Measurements from ENCODE around the gene MOBP.

The MOBP gene

DNA sequence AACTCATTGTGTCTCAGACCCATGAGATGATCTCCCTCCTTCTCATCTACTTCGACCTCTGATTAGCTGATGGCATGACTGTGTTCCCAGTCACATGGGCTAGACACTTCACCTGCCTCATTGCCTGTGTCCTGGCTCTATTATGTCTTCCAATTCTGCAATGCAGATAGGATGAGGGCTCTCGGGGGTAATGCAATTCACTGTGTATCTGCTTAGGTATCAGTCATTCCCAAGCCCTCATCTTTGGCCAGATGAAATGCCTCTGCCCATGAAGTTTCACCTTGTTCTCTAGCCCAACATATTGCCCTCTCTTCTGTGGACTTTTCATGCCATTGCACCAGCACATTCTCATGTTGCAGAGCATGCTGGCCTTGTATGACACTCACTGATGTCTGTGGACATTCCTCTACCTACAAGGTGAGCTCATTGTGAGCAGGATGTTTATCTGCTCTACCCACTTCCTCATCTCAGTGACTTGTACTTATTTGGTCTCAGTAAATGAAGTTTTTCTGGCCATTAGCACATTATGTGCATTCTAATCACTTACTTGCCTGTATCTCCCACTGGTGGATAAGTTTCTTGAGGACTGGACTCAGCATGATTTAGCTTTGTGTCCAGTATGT lies 32.3 kb downstream of the MOBP start:
- DNase-seq: no peak

DNA sequence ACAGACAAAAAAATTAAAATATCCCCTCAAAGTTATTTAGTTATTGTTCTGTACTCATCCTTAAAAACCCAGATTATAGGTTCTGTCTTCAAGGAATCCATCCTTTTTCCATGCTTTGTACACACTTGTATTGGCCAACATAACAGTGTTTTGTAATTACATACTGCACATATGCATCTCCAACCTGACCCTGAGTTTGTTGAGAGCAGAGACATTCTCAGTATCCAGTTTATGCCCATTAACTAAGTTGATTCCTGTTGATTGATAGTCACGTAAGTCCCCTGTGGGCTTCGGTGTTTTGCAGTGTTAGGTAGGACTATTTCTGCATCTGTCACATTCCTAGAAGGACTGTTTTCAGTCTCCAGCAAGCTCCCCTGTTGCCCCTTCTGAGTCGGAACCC lies 33.6 kb downstream of the MOBP start:
- no peak for DNase-seq

DNA sequence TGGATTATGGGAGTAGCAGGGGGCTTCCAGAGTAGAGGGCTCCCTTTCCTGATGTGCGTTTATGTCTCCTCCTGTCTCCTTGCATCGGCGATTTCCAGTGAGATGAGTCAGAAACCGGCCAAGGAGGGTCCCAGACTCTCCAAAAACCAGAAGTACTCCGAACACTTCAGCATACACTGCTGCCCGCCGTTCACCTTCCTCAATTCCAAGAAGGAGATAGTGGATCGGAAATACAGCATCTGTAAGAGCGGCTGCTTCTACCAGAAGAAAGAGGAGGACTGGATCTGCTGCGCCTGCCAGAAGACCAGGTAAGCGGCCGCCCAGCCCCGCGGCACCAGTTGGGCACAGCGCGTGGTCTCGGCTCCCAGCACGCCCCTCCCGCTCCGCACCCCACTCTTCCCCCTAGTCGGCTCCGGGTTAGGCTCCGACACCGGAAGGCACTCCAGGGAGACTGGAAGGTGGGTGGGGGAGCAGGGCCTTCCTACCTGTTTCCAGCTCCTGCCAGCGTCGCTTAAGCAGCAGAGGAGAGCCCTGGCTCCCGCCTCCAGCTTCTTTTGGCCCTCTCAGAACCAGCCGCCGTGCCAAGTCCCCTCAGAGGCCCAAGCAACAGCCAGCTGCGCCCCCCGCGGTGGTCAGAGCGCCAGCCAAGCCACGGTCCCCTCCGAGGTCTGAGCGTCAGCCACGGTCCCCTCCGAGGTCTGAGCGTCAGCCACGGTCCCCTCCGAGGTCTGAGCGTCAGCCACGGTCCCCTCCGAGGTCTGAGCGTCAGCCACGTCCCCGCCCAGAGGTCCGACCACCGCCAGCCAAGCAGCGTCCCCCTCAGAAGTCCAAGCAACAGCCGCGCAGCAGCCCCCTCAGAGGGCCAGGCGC lies 34.7 kb downstream of the MOBP start:
- DNase-seq: no peak

DNA sequence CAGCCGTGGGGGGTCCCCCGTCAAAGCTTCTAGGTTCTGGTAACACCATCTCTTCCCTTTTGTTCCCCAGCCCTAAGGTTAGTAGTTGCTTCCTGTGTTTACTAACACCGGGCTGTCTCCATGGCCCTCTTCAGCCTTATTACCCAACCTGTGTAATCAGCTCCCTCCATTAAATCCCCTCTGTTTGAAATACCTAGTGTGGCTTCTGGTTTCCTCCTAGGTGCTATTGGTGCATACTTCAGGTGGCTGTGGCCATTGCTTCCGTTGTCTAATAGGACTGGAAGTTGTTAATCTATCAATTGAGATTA lies 35.3 kb downstream of the MOBP start:
- DNase-seq: no peak

DNA sequence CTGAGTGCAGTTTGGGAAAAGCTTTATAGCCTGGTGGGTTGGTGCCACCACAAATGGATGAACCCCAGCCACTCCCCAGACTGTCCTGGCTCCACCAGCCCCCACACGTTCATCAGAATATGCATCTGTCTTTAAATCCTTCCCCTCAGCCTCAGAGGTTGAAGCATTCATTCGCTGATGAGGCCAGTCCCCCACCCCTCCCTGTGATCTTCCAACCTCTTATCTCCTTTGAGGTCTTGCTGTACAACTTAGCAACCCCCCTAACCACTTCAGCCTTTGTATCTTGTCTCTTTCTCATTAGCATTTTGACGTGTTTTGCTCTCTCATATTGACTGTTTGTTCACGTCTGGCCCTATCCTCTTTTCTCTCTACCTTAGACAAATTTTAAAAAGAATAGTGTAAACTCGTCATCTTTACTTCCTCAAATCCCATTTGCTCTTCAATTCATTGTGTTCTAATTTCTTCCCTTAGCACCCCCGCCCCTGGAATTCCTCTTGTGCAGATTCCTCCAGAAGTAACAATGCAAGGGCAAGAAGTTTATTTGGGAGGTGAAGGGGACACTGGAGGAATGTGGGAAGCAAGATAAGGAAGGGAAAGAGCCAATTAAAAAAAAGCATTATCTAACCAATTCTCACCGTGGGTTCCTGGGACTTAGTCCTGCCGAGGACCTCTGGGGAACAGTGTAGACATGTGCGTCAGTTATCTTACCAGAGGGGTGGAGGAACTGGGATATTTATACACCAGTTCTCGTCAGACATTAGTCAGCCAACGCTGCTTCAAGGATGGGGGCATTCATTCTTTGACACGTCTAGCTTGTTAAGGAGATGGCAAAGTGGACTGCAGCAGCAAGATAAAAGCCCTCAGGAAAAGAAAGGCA lies 38.6 kb downstream of the MOBP start:
- DNase-seq: no peak

DNA sequence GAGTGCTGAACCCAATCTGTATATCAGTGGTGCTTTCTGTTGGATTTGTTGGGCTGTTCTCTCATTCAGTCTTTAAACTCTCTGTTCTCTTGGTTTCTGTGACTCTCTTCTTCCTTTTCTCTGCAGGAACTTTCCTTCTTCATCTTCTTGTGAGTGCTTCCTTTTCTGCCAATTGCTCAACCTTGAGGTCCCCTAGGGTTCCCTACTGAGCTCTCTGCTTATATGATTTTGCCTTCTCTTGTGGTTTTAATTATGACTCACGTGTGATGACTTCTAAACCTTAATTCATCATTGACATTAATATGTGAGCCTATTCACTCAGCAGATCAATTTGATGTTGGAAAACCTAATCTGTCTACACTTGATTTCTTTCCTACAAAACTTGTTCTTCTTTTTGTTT lies 39.4 kb downstream of the MOBP start:
- DNase-seq: no peak

DNA sequence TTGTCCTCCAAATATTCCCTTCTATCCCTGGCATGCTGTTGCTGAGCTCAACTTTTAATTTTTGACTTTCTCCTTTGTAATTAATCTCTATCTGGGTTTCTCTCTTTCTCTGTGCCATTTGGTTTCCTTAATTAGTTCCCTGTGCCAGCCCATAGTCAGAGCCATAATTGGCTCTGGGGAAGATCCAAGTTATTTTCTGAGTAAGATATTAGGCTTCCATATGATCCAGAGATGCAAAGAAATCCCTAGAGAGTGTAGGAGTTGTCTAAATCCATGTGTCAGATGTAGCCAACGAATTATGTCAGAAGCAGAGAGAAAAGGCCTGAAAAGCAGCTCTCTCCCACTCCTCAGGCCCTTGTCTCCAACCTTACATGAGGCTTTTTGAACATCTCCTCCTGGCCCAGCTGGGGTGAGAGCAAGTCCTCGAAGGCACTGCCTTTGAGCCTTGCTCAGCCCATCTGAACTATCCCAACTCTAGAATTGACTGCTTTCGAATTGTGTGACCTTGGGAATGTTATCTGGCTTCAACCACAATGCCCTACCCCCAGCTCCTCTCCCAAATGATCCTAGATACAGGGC lies 46.4 kb downstream of the MOBP start:
- DNase-seq: no peak

DNA sequence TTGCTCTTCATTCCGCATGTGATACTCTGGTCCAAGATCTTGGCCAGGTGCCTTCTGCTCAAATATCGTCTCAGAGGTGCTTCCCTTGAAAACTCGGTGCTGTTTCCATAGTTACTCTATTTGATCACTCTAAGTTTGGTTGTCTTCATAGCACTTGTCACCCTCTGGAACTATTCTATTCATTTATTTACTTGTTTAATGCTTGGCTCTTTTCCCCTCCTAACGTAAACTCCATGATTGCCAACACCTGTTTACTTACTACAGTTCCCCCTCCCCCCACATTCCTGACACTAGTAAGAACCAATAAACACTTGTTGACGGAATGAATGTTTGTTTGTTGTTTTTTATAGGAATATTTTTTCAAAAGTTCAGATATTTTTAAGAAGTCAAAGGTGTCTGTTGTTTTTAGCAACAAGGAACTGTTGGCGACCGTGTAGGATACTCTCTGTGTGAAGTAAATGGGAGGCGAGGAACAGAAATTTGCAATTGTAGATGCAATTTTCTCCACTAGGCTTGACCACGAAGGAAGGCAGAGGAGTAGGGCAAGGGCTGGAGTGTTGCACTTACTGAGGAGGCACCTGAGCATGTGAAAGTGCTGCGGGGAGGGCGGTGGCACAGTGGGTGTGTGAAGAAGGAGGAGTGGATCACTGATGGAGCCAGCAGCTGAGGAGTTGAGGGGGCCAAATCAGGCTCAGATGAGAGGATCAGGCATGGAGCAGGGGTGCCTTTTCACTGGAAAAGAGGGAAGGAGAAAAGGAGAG lies 48.4 kb downstream of the MOBP start:
- DNase-seq: no peak

DNA sequence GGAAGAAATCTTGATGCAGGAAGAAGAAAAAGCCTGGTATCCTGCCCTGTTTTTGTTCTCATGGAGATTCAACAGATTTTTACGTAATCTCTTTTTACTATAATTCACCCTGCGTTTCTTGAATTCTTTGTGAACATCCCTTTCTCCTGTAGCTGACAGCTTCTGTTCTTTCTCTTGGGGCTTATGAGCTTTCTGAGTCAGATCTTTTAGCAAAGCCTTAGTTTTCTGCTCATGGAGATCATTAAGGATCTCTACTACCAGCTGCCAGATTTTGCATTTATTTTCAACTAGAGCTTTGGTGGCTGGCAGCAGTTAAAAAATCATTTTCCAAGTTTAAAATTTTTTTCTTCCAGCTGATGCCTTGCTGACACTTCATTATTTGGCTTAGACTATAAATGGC lies 51.6 kb downstream of the MOBP start:
- DNase-seq: no peak

DNA sequence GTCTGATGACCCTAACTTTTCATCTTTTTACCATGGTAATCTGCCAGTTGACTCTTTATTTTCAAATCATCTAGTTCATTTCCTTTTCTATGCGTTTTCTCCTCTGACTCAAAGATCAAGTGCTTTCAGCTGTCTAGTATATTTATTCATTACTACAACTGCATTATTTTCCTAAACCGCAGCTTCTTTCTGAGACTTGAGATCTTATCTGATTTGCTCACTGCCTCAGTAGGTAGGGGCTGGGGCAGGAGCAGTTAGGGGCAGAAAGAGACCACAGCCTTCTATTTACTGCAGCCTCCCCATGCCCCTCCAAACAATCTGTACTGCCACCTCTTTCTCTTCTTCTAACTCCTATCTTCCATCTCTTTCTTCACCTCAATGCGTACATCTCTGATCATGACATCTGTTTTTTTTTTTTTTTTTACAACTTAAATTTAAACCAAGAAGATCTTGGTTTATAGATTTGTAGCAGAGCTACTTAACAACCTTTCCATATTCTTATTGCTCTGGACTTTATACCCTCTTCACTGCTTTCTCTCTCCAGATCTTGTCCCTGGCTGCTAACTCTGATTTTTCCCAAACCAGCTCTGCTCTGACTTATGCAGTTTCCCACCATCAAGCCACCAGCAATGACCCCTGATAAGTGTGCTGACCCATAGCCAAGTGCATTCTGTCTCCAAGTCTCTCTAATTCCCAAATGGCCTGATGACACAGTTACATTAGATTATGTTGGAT lies 52.2 kb downstream of the MOBP start:
- no peak for DNase-seq

DNA sequence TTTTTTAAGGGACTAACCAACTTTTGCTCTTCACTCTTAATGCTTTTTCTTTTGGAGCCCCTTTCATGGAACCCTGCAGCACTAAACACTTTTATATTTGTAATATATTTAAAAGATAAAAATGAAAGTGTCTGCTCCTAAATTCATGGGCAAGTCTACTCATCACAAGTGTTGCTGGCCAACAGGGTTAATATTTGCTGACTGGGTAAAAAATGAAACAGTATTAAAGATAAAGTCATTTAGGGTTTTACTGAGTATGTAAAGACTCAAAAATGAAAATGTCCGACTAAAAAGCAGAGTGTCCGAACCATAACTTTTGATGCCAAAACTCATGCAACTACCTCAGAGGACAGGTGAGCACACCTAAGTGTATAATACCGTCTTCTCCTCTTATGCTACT lies 54.0 kb downstream of the MOBP start:
- no peak for DNase-seq

DNA sequence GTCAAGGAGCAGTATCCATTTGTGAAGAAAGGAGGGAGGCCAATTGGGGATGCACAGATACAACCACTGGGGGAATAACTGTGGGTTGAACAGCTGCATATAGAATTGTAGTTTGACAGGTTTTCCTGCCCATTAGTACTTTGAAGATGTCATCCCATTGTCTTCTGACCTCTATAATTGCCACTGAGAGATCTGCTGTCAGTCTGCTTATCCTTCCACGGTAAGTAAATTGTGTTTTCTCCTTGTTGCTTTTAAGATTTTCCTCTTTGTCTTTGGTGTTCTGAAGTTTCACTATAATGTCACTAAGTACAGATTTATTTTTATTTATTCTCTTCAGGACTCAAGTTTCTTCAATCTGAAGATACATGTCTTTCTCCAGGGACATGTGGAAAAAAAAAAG lies 56.6 kb downstream of the MOBP start:
- no peak for DNase-seq

DNA sequence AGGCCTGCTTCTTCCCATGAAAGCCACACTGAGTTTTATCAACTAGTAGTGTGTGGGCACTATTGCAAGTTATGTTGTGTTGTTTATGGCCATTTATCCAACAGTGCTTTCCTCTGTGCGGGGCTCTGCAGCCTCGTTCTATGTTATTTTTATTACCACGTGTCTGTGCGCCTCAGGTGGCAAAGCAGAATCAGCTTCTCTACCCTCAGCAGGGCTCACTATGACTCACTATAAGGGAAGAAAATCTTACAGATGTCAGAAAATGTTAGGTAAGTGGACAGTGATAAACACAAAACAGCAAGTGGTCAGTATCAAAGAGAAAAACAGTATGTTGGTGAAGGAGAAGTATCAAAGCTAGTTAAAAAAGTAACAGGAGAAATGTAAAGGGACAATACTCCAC lies 61.4 kb downstream of the MOBP start:
- DNase-seq: no peak

DNA sequence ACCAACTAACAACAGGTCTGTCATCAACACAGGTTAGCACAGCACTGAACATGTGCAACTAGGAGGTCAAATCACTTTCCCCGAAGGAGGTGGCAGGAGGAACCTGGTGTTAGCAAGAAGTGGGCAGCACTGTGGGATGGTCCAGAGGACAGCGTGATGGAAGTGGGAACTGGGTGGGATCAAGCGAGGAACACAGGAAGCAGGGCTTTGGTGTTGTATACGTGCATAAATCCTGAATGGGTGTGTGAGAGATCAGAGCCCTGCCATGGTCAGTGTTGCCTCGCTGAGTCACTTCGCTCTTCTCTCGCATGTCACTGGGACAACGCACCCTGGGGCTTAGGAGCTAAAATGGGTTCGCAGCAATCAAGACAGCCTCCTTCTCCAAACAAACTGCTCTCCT lies 62.1 kb downstream of the MOBP start:
- DNase-seq: no peak

DNA sequence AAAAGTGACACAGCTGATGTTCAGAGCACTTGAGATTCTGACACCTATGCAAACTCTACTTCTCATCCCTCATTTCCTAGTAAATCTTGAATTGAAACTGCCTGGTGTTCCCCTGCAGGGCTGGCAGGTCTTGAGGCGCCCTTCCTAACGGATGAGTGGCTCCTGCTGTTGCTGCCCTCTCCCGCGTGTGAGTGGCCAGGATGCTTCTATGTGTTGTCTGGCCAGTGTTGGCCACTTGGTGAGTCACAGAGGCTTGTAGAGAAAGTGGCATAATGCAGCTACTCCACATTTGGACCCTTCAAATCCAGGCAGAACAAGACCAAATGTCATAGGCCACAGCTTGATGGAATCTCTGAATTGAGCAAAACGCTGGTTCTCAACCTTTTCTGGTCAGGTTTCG lies 63.6 kb downstream of the MOBP start:
- DNase-seq: no peak

DNA sequence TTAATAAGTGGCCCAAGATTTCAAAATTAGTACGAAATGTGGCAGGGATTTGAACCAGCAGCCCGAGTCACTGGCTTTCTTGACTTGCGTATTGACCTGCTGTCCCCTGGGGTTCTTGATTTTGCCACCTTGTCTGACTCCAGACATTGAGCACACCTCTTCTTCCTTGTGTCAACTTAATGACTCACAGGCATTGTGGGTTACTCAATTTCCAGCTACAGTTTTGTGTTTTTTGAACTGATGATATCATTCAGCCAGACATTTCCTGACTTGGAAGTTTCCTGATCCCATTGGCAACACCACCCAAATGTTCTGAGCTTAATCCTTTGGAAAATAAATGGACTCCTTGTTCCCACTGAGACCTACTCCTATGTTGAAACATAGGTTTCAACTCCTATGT lies 64.2 kb downstream of the MOBP start:
- DNase-seq: no peak

DNA sequence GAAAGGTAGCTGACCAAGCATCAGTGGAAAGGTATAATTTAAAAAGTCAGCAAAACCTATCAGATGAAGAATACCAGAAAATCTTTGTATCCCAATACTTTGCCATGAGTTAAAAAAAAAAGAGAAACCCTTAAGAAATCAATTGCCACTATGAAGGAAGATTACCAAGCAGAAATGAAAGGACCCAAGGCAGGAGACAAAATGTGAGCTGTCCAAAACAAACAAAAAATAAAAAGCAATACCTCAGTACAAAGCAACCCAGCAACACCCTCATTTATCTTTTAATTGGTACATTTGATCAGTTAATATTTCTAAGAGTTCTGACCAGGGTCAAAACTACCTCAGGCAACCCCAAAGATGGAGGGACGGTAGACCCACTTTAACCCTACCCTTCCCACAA lies 65.3 kb downstream of the MOBP start:
- no peak for DNase-seq

DNA sequence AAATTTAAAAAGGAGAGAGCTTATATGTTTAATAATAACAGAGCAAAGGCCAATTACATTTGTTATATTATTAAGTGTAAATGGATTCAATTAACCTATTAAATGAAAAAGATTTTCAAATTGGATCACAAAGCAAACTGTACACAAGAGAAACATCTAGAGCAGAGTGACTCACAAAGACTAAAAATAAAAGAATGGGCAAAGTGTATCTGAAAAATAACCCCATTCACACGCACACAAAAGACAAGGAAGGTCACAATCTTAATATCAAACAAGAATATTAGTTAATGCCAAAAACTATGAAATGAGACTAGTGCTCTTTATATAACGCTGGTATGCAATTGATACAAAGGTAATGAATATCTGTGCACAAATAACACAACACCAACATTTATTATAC lies 65.7 kb downstream of the MOBP start:
- DNase-seq: no peak

DNA sequence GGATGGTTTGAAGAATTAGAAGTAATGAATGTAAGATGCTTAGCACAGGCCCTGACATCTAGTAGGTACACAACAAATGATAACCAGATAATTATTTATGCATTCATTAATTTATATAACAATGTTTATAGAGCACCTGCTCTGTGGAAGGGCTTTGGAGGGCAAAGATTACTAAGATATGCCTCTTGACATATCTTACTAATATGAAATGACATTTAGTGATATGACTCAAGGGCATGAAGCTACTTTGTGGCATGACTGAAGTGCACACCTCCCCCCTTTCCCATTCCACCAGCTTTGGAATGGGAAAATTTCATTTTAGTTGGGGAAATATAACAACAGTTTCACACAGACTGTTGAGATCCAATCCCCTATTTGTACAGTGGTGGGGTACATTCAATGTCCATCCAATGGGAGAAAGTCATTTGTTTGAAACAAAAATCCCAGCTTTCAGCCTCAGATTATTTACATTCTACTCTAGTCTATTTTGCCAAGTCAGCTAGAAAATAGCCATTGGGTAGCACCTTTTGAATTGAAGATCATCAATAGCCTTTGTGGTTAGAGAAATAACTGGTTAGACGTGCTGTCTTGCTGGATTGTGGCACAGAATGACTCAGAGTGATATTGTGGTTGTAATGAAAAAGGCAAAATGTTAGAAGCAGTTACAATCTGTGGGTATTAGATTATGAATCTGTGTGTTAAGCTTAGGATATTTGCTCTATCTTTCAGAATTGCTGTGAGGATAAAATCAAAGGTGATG lies 72.9 kb downstream of the MOBP start:
- DNase-seq: no peak

DNA sequence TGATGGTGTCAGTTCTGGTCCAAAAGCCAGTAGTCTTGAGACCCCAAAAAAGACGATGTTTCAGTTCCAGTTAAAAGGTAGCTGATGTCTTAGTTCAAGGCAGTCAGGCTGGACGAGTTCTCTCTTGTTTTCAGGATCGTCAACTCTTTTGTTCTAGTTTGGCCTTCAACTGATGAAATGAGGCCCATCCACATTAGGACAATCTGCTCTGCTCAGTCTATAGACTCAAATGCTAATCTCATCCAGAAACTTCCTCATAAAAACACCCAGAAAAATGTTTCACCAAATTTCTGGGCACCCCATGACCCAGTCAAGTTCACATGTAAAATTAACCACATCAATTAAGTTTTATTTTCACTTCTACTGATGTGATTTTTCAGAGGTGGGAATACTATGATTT lies 74.0 kb downstream of the MOBP start:
- DNase-seq: no peak

DNA sequence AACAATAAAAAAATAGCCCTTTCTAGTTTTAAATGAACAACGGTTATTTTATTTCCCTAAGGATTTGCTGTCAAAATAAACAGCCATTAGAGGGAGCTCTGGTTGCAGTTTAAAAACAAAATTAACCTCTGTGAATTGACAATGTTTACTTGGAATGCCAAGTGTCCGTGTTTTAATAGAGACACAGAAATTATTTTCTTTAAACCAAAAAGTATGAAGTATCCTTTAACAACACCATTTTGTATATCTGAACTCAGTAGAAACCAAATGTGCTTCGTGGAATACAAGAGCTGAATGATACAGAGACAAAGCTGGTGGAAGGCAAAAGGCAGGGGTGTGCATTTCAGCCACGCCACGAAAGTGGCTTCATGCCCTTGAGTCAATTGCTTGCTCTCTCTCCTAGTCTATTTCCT lies 74.4 kb downstream of the MOBP start:
- no peak for DNase-seq

All from activated CD8-positive, alpha-beta memory T cell treated with anti-CD3 and anti-CD28 coated beads, Interleukin-2, amount 50 U/mL, for 48 hours (primary cell).